DND-41 (cell line): ENCODE measurements around the gene CDC42EP2.

Source experiments
- ATAC-seq: fragments of 200-7000 bp; cut with Tn5 transposase; 3 replicates; pipeline ENCODE4 v1.9.1; 2021; ENCODE audit warnings: low read depth; ENCODE audit not compliant: insufficient read depth
- DNase-seq: peaks from one replicate; pipeline ENCODE4 v3.0.0-alpha.2; 2020
- H2AFZ ChIP-seq: 2 replicates; pipeline ENCODE4 v1.6.0; 2012; ENCODE audit warnings: low read depth, low read length
- H3K27ac ChIP-seq: 2 replicates; pipeline ENCODE4 v1.5.1; 2012; ENCODE audit warnings: low read length, inconsistent platforms
- H3K27me3 ChIP-seq: fragments of 200-600 bp; sonication (generic); 2 replicates; pipeline ENCODE4 v1.6.0; 2012; ENCODE audit warnings: low read length, mild to moderate bottlenecking, inconsistent platforms; ENCODE audit not compliant: insufficient read depth, poor library complexity
- H3K36me3 ChIP-seq: 2 replicates; pipeline ENCODE4 v1.5.1; 2012; ENCODE audit warnings: low read length, inconsistent platforms; ENCODE audit not compliant: insufficient read depth
- H3K4me1 ChIP-seq: 2 replicates; pipeline ENCODE4 v1.5.1; 2012; ENCODE audit warnings: mild to moderate bottlenecking, low read length; ENCODE audit not compliant: insufficient read depth
- H3K4me2 ChIP-seq: 2 replicates; pipeline ENCODE4 v1.6.0; 2012; ENCODE audit warnings: mild to moderate bottlenecking, moderate library complexity, low read length, inconsistent platforms; ENCODE audit not compliant: insufficient read depth
- H3K4me3 ChIP-seq, 2 experiments: fragments of 200-600 bp in 1 of 2; shearing (Covaris generic) in 1 of 2; 2 replicates each; pipeline ENCODE4 v1.5.1; 2012 to 2016; ENCODE audit warnings: inconsistent platforms in 2 of 2, low read length in 2 of 2, mild to moderate bottlenecking in 2 of 2, low read depth in 1 of 2, moderate library complexity in 1 of 2
- H3K79me2 ChIP-seq: 2 replicates; pipeline ENCODE4 v1.6.0; 2012; ENCODE audit warnings: low read length, inconsistent platforms; ENCODE audit not compliant: insufficient read depth
- H3K9ac ChIP-seq: 2 replicates; pipeline ENCODE4 v1.6.0; 2012; ENCODE audit warnings: low read depth, mild to moderate bottlenecking, inconsistent platforms, low read length, moderate library complexity
- H3K9me3 ChIP-seq: 2 replicates; pipeline ENCODE4 v1.5.1; 2012; ENCODE audit warnings: low read length, moderate library complexity, mild to moderate bottlenecking, inconsistent platforms; ENCODE audit not compliant: insufficient read depth, severe bottlenecking
- H4K20me1 ChIP-seq: 2 replicates; pipeline ENCODE4 v1.6.0; 2012; ENCODE audit warnings: low read length; ENCODE audit not compliant: insufficient read depth
- EZH2 ChIP-seq: IDR thresholded peaks from 3 replicates; pipeline ENCODE4 v1.6.1; 2012; ENCODE audit warnings: borderline replicate concordance, low read depth, mild to moderate bottlenecking, moderate library complexity, low read length, inconsistent platforms; ENCODE audit not compliant: severe bottlenecking
- TF ChIP-seq, protein P1 (sequence below): IDR thresholded peaks from 2 replicates; pipeline ENCODE4 v1.5.1; 2012; ENCODE audit warnings: borderline replicate concordance, low read length, moderate library complexity, mild to moderate bottlenecking; ENCODE audit not compliant: poor library complexity, severe bottlenecking; ENCODE audit errors: extremely low read depth

CDC42EP2 gene

DNA sequence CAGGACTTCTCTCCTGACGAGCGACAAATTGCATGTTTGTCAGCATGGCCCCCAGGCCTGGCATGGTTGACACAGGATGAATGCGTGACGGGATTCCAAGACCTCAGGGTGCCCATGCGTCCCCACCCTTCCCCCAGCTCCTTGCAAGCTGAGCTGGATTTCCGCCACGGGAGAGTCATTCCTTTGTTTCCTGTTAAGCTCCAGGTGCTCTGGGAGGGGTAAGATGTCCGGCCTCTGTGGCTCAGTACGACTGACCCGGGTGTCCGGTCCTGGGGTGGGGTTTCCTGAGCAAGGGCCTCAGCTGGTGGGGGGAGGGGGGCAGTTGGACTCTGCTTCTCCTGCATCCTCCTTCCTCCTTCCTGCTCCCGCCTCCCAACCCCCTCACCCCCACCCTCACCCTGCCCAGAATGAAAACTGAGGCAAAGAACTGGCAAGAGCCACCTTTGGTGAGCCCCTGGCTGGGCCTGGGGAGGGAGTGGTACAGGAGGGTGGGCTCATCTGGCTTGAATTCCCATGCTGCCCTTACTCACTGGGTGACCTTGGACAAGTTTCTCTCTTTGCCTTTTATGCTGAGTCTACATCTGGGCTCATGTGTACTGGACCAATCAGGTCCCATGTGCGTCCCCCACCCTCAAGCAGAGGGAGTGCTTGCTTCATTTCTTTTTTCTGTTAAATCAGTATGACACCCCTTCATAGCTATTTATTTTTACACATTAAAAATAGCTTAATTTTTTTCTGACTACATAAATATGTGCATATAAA, 2.5 kb downstream of the CDC42EP2 start:
- DNase-seq (no peak), ATAC-seq (no peak)
- TF ChIP-seq EZH2, result no peak
- TF ChIP-seq, protein P1, sequence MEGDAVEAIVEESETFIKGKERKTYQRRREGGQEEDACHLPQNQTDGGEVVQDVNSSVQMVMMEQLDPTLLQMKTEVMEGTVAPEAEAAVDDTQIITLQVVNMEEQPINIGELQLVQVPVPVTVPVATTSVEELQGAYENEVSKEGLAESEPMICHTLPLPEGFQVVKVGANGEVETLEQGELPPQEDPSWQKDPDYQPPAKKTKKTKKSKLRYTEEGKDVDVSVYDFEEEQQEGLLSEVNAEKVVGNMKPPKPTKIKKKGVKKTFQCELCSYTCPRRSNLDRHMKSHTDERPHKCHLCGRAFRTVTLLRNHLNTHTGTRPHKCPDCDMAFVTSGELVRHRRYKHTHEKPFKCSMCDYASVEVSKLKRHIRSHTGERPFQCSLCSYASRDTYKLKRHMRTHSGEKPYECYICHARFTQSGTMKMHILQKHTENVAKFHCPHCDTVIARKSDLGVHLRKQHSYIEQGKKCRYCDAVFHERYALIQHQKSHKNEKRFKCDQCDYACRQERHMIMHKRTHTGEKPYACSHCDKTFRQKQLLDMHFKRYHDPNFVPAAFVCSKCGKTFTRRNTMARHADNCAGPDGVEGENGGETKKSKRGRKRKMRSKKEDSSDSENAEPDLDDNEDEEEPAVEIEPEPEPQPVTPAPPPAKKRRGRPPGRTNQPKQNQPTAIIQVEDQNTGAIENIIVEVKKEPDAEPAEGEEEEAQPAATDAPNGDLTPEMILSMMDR, result no peak
- no peak overlapping the region for H3K27ac ChIP-seq
- peaks cover 22% of the 10 kb centered on the region for H3K4me1 ChIP-seq
- no peaks in the 10 kb centered on the region for H3K9me3 ChIP-seq
- no peaks in the 10 kb centered on the region; the same call in 1 of the 2 replicates for H4K20me1 ChIP-seq
- no peaks in the 10 kb centered on the region for H3K27me3 ChIP-seq
- H2AFZ ChIP-seq, result no peak overlapping the region
- H3K4me3 ChIP-seq, result no peak overlapping the region
- H3K9ac ChIP-seq, result no peak overlapping the region
- no peak overlapping the region for H3K4me2 ChIP-seq
- no peaks in the 10 kb centered on the region for H3K36me3 ChIP-seq
- no peaks in the 10 kb centered on the region for H3K79me2 ChIP-seq

DNA sequence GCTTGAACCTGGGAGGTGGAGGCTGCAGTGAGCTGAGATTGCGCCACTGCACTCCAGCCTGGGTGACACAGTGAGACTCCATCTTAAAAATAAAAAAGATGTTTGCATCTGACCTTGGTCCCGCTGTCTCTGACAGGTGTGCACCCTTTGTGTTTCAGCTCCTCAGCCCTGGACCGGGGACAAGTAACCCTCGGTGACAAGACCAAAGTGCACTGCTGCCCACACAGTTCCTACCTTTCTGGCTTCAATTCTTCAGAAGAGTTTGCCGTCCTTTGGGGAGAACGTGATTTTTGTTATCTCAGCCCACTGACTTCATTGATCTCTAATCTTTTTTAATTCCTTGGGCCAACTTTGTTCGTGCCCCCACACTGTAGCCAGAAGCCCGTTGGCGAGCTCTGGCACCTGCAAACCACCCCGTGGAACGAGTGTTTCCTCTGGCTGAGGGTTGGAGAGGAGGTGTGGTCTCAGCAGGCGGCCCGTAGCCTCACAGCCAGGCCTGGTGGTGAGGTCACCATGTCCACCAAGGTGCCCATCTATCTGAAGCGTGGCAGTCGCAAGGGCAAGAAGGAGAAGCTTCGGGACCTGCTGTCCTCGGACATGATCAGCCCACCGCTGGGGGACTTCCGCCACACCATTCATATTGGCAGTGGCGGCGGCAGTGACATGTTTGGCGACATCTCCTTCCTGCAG, 5.9 kb downstream of the CDC42EP2 start:
- ATAC-seq, result no peak
- Histone ChIP-seq H3K27ac (no peak overlapping the region), H3K4me2 (no peak overlapping the region), H3K36me3 (no peaks in the 10 kb centered on the region), H4K20me1 (no peaks in the 10 kb centered on the region; the same call in 1 of the 2 replicates), H3K27me3 (no peaks in the 10 kb centered on the region), H3K9ac (no peak overlapping the region), H3K79me2 (no peaks in the 10 kb centered on the region), H3K4me1 (peaks cover 8% of the 10 kb centered on the region), H3K9me3 (no peaks in the 10 kb centered on the region), H2AFZ (no peak overlapping the region), H3K4me3 (no peak overlapping the region)
- no peak for TF ChIP-seq EZH2
- TF ChIP-seq, protein P1, result no peak
- no peak for DNase-seq

DNA sequence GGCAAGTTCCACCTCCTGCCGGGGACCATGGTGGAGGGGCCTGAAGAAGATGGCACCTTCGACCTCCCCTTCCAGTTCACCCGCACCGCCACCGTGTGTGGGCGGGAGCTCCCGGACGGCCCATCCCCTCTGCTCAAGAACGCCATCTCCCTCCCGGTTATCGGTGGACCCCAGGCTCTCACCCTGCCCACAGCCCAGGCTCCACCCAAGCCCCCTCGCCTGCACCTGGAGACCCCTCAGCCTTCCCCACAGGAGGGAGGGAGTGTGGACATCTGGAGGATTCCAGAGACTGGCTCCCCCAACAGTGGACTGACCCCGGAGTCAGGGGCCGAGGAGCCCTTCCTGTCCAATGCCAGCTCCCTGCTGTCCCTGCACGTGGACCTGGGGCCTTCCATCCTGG, 6.4 kb downstream of the CDC42EP2 start:
- no peak overlapping the region for H3K27ac ChIP-seq

More for the DNA sequence above, 6.4 kb downstream of the CDC42EP2 start:
- no peaks in the 10 kb centered on the region for H3K27me3 ChIP-seq
- H3K9me3 ChIP-seq, result no peaks in the 10 kb centered on the region
- H4K20me1 ChIP-seq, result no peaks in the 10 kb centered on the region; the same call in 1 of the 2 replicates
- H3K36me3 ChIP-seq, result no peaks in the 10 kb centered on the region
- H3K79me2 ChIP-seq, result no peaks in the 10 kb centered on the region
- no peak overlapping the region for H3K9ac ChIP-seq
- H3K4me3 ChIP-seq, result no peak overlapping the region
- H3K4me1 ChIP-seq, result peaks cover 2% of the 10 kb centered on the region
- DNase-seq, result no peak
- TF ChIP-seq EZH2, result no peak
- TF ChIP-seq, protein P1, result no peak
- H3K4me2 ChIP-seq, result no peak overlapping the region
- no peak overlapping the region for H2AFZ ChIP-seq
- ATAC-seq, result no peak
